ENCODE measurements around the gene TBL1XR1. TPM values are rescaled to one million over a fixed set of nuclear protein-coding genes. Genes with fewer than 3 reads are reported as not detected.

The TBL1XR1 gene
- total and polyA plus RNA-seq, 7 experiments from 2014 or later, result 20.8 to 173 (median 107) TPM

GRCh38 chr3:177060492-177060891, 136.8 kb downstream of the TBL1XR1 start:
- ChIA-PET CTCF (no interaction called here), POLR2A (interaction anchor here (0.7 kb wide), 1 partner anchor 668 kb away, joined by 3 read pairs; no protein-coding TSS in a partner anchor)
- Histone ChIP-seq H3K9me3 (ENCODE audit: control insufficient read depth in 2 of 3, low read length in 3 of 3) (no peaks in the 10 kb centered on the region), H3K27ac (ENCODE audit: low read depth, low read length) (no peak overlapping the region), H3K4me1 (ENCODE audit: control insufficient read depth in 2 of 2, insufficient read depth in 2 of 2, low read length in 2 of 2) (peaks cover 10 to 20% of the 10 kb centered on the region in 2 donors), H3K36me3 (ENCODE audit: control insufficient read depth in 2 of 3, insufficient read depth in 3 of 3, low read length in 3 of 3) (no peaks in the 10 kb centered on the region), H3K4me3 (ENCODE audit: low read length) (no peak overlapping the region), H3K27me3 (ENCODE audit: control insufficient read depth in 2 of 2, insufficient read depth in 2 of 2, low read length in 2 of 2) (no peaks in the 10 kb centered on the region)
- no peak overlapping the region for H3K4me3 Mint-ChIP-seq
- ATAC-seq (no peak), DNase-seq (peak in 1 of 9 donors; percentile 19)
- peak overlapping the region in 1 of 9 donors; percentile 24 for H3K27ac Mint-ChIP-seq
- intact Hi-C loops (cut with micrococcal nuclease), result loop anchor here in 1 of 2 donors (2.0 kb wide), 1 partner anchor 16 kb away; no protein-coding TSS in a partner anchor
- no peaks in the 10 kb centered on the region for H3K9me3 Mint-ChIP-seq
- H3K36me3 Mint-ChIP-seq, result peaks cover 0 to 16% (median 8%) of the 10 kb centered on the region in 5 donors
- H3K4me1 Mint-ChIP-seq, result peaks cover 3 to 54% (median 36%) of the 10 kb centered on the region in 7 donors
- no peaks in the 10 kb centered on the region for H3K27me3 Mint-ChIP-seq

GRCh38 chr3:177058648-177059047, 138.6 kb downstream of the TBL1XR1 start:
- Mint-ChIP-seq H3K9me3 (no peaks in the 10 kb centered on the region), H3K4me1 (peaks cover 5 to 49% (median 33%) of the 10 kb centered on the region in 7 donors), H3K27ac (peak overlapping the region in 5 of 9 donors; percentile 3 to 47 (median 27)), H3K4me3 (no peak overlapping the region), H3K27me3 (no peaks in the 10 kb centered on the region), H3K36me3 (peaks cover 0 to 9% (median 3%) of the 10 kb centered on the region in 5 donors)
- ChIA-PET POLR2A (interaction anchor here (0.6 to 1.9 kb wide), 5 partner anchors 10 to 248 kb away, joined by 3 to 7 read pairs (median 4); no protein-coding TSS in a partner anchor), CTCF (interaction anchor here (0.6 to 1.2 kb wide), 2 partner anchors 1268 to 1327 kb away, joined by 3 read pairs; no protein-coding TSS in a partner anchor)
- Histone ChIP-seq H3K9me3 (ENCODE audit: control insufficient read depth in 2 of 3, low read length in 3 of 3) (no peaks in the 10 kb centered on the region), H3K4me1 (ENCODE audit: control insufficient read depth in 2 of 2, insufficient read depth in 2 of 2, low read length in 2 of 2) (peaks cover 10 to 20% of the 10 kb centered on the region in 2 donors), H3K36me3 (ENCODE audit: control insufficient read depth in 2 of 3, insufficient read depth in 3 of 3, low read length in 3 of 3) (no peaks in the 10 kb centered on the region), H3K27ac (ENCODE audit: low read depth, low read length) (no peak overlapping the region), H3K4me3 (ENCODE audit: low read length) (no peak overlapping the region), H3K27me3 (ENCODE audit: control insufficient read depth in 2 of 2, insufficient read depth in 2 of 2, low read length in 2 of 2) (no peaks in the 10 kb centered on the region)
- no peak for ATAC-seq
- intact Hi-C loops (cut with micrococcal nuclease), result loop anchor here (1.0 to 10.0 kb wide), 9 partner anchors 8 to 1326 kb away; no protein-coding TSS in a partner anchor
- no peak for DNase-seq

- CTCF ChIA-PET, result no interaction called here
- H3K4me3 Mint-ChIP-seq, result no peak overlapping the region
- peak; percentile 84 for ATAC-seq
Observed at GRCh38 chr3:177057768-177058167, 139.5 kb downstream of the TBL1XR1 start.

GRCh38 chr3:177056927-177057326, 140.4 kb downstream of the TBL1XR1 start:
- ChIA-PET POLR2A (interaction anchor here (0.6 to 0.7 kb wide), 2 partner anchors 90 to 144 kb away, joined by 3 read pairs; no protein-coding TSS in a partner anchor), CTCF (no interaction called here)
- Histone ChIP-seq H3K4me1 (ENCODE audit: control insufficient read depth in 2 of 2, insufficient read depth in 2 of 2, low read length in 2 of 2) (peaks cover 10 to 20% of the 10 kb centered on the region in 2 donors), H3K36me3 (ENCODE audit: control insufficient read depth in 2 of 3, insufficient read depth in 3 of 3, low read length in 3 of 3) (no peaks in the 10 kb centered on the region), H3K9me3 (ENCODE audit: control insufficient read depth in 2 of 3, low read length in 3 of 3) (no peaks in the 10 kb centered on the region), H3K27me3 (ENCODE audit: control insufficient read depth in 2 of 2, insufficient read depth in 2 of 2, low read length in 2 of 2) (no peaks in the 10 kb centered on the region), H3K4me3 (ENCODE audit: low read length) (no peak overlapping the region), H3K27ac (ENCODE audit: low read depth, low read length) (no peak overlapping the region)
- Mint-ChIP-seq H3K4me1 (peaks cover 2 to 42% (median 27%) of the 10 kb centered on the region in 7 donors), H3K9me3 (no peaks in the 10 kb centered on the region), H3K36me3 (peaks cover 0 to 4% (median 2%) of the 10 kb centered on the region in 5 donors), H3K27ac (no peak overlapping the region), H3K4me3 (no peak overlapping the region), H3K27me3 (no peaks in the 10 kb centered on the region)
- intact Hi-C loops (cut with micrococcal nuclease), result loop anchor here (5.0 to 10.0 kb wide), 8 partner anchors 55 to 1328 kb away; no protein-coding TSS in a partner anchor
- ATAC-seq (no peak), DNase-seq (no peak)

More at GRCh38 chr3:177057768-177058167, 139.5 kb downstream of the TBL1XR1 start:
- H3K4me1 Mint-ChIP-seq, result peaks cover 5 to 43% (median 31%) of the 10 kb centered on the region in 7 donors
- H3K36me3 ChIP-seq (ENCODE audit: control insufficient read depth in 2 of 3, insufficient read depth in 3 of 3, low read length in 3 of 3), result no peaks in the 10 kb centered on the region
- POLR2A ChIA-PET, result interaction anchor here (0.7 to 1.9 kb wide), 4 partner anchors 11 to 143 kb away, joined by 3 to 7 read pairs (median 4); no protein-coding TSS in a partner anchor
- peak overlapping the region; percentile 23 for H3K4me3 ChIP-seq (ENCODE audit: low read length)
- H3K27ac ChIP-seq (ENCODE audit: low read depth, low read length), result no peak overlapping the region
- peaks cover 10 to 20% of the 10 kb centered on the region in 2 donors for H3K4me1 ChIP-seq (ENCODE audit: control insufficient read depth in 2 of 2, insufficient read depth in 2 of 2, low read length in 2 of 2)
- H3K27ac Mint-ChIP-seq, result no peak overlapping the region
- H3K36me3 Mint-ChIP-seq, result peaks cover 0 to 4% (median 3%) of the 10 kb centered on the region in 5 donors
- DNase-seq, result peak in 7 of 9 donors; percentile 16 to 40 (median 22)
- H3K27me3 ChIP-seq (ENCODE audit: control insufficient read depth in 2 of 2, insufficient read depth in 2 of 2, low read length in 2 of 2), result no peaks in the 10 kb centered on the region
- no peaks in the 10 kb centered on the region for H3K27me3 Mint-ChIP-seq
- intact Hi-C loops (cut with micrococcal nuclease), result loop anchor here (5.0 to 10.0 kb wide), 8 partner anchors 55 to 1327 kb away; no protein-coding TSS in a partner anchor
- no peaks in the 10 kb centered on the region for H3K9me3 Mint-ChIP-seq
- no peaks in the 10 kb centered on the region for H3K9me3 ChIP-seq (ENCODE audit: control insufficient read depth in 2 of 3, low read length in 3 of 3)

GRCh38 chr3:177055605-177056571, 141.4 kb downstream of the TBL1XR1 start:
- Mint-ChIP-seq H3K27me3 (no peaks in the 10 kb centered on the region), H3K27ac (peak overlapping the region in 8 of 9 donors; percentile 13 to 79 (median 58)), H3K4me3 (no peak overlapping the region), H3K4me1 (peaks cover 0 to 41% (median 32%) of the 10 kb centered on the region in 7 donors), H3K36me3 (peaks cover 0 to 4% (median 4%) of the 10 kb centered on the region in 5 donors), H3K9me3 (no peaks in the 10 kb centered on the region)
- no peak overlapping the region for H3K27ac ChIP-seq (ENCODE audit: low read depth, low read length)
- no peaks in the 10 kb centered on the region for H3K36me3 ChIP-seq (ENCODE audit: control insufficient read depth in 2 of 3, insufficient read depth in 3 of 3, low read length in 3 of 3)
- no peak overlapping the region for H3K4me3 ChIP-seq (ENCODE audit: low read length)
- no peak for DNase-seq
- POLR2A ChIA-PET, result interaction anchor here (0.6 to 1.5 kb wide), 3 partner anchors 138 to 143 kb away, joined by 3 read pairs; no protein-coding TSS in a partner anchor
- intact Hi-C loops (cut with micrococcal nuclease), result loop anchor here (5.0 to 10.0 kb wide), 8 partner anchors 56 to 1329 kb away; no protein-coding TSS in a partner anchor
- CTCF ChIA-PET, result no interaction called here
- no peak for ATAC-seq
- peaks cover 12 to 20% of the 10 kb centered on the region in 2 donors for H3K4me1 ChIP-seq (ENCODE audit: control insufficient read depth in 2 of 2, insufficient read depth in 2 of 2, low read length in 2 of 2)
- H3K27me3 ChIP-seq (ENCODE audit: control insufficient read depth in 2 of 2, insufficient read depth in 2 of 2, low read length in 2 of 2), result no peaks in the 10 kb centered on the region
- no peaks in the 10 kb centered on the region for H3K9me3 ChIP-seq (ENCODE audit: control insufficient read depth in 2 of 3, low read length in 3 of 3)

GRCh38 chr3:177053107-177053506, 144.2 kb downstream of the TBL1XR1 start:
- intact Hi-C loops (cut with micrococcal nuclease), result loop anchor here (5.0 to 10.0 kb wide), 8 partner anchors 181 to 1332 kb away; no protein-coding TSS in a partner anchor
- ChIA-PET POLR2A (interaction anchor here (1.0 to 3.8 kb wide), 2 partner anchors 143 to 146 kb away, joined by 3 to 30 read pairs; partner anchors contain the start of gene TBL1XR1), CTCF (interaction anchor here (0.9 to 2.8 kb wide), 5 partner anchors 144 to 1332 kb away, joined by 3 to 18 read pairs (median 4); partner anchors contain the start of gene TBL1XR1)
- H3K27me3 ChIP-seq (ENCODE audit: control insufficient read depth in 2 of 2, insufficient read depth in 2 of 2, low read length in 2 of 2), result no peaks in the 10 kb centered on the region
- no peaks in the 10 kb centered on the region for H3K27me3 Mint-ChIP-seq
- H3K4me3 ChIP-seq (ENCODE audit: low read length), result no peak overlapping the region
- DNase-seq (no peak), ATAC-seq (no peak)
- H3K9me3 Mint-ChIP-seq, result no peaks in the 10 kb centered on the region
- no peak overlapping the region for H3K4me3 Mint-ChIP-seq
- peaks cover 0 to 29% (median 22%) of the 10 kb centered on the region in 7 donors for H3K4me1 Mint-ChIP-seq
- no peaks in the 10 kb centered on the region for H3K9me3 ChIP-seq (ENCODE audit: control insufficient read depth in 2 of 3, low read length in 3 of 3)
- H3K27ac ChIP-seq (ENCODE audit: low read depth, low read length), result no peak overlapping the region
- H3K36me3 ChIP-seq (ENCODE audit: control insufficient read depth in 2 of 3, insufficient read depth in 3 of 3, low read length in 3 of 3), result peaks cover 5 to 20% (median 13%) of the 10 kb centered on the region in 3 experiments
- H3K4me1 ChIP-seq (ENCODE audit: control insufficient read depth in 2 of 2, insufficient read depth in 2 of 2, low read length in 2 of 2), result peaks cover 12 to 14% of the 10 kb centered on the region in 2 donors
- peaks cover 4 to 22% (median 13%) of the 10 kb centered on the region in 5 donors for H3K36me3 Mint-ChIP-seq
- H3K27ac Mint-ChIP-seq, result peak overlapping the region in 3 of 9 donors; percentile 1 to 41 (median 7)

All from naive thymus-derived CD4-positive, alpha-beta T cell (primary cell).